CD4-positive, alpha-beta T cell treated with Interleukin-15 for 1 hour (primary cell): ENCODE data around the gene GLS.
"Not testable (repeated sequence)": the region's sequence is repeated elsewhere in the genome, so short reads cannot be mapped to it uniquely, and the experiment has no call there.

Source experiments
- DNase-seq: peaks from one replicate; pipeline ENCODE4 v3.0.0-alpha.2; 2020

Gene GLS

DNA sequence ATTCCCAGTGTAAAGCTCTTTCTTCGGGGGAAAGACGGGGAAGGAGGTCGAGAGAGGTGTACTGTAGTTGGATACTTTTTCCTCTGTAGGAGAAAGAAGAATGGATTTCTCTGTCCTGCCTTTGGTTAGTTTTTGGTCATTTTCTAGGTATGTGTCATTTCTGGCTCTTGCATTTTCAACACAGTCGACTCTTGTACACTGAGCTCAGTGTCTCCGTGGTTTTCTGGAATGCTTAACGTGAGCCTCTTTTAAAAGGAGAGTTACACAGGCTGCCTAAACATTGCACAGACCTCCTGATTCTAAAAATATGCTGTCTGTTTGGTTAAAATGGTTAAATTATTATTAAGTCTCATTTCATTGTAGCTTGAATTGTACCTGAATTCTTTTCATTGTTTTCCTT lies 21.8 kb upstream of the GLS start:
- DNase-seq = no peak

DNA sequence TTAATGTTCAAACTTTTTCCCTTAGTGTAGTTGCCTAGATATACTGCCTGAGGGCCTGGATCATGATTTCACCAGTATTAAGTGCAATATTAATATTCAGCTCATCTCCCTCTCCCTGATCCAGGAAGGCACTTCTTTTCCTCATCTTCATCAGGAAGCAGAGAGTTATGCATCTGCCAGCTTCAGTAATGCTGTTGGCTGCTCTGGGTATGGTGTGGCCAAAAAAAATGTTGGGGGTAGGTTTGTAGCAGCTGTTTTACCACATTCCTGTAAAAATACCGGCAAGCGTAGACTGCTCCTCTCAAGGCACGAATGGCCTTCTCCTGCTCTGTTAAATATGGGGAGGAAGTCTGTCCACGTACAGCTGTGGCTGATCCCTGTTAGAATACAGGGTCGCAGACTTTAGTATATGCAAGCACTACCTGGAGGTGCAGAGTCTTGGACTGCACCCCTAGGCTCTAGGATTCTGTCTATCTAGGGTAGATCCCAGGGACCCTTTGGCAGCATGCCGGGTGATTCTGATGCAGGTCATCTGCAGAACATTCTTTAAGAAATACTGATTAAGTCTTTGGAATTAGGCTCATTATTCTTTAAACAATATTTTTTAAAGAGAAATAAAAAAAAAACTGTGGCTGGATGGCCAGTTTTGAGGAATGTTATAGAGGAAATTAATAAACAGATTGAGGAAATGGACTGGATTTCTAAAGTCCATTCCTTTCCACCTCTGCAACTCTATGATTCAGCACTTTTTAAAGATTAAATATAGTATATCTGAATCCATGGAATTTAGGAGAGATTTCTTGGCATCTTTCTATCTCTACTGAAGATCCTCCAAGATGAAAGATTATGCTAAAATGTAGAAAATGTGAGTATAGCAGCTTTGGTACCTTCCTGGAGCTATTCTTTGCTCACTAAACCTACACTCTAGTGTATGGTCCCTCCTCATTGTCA lies 21.0 kb upstream of the GLS start:
- no peak for DNase-seq

DNA sequence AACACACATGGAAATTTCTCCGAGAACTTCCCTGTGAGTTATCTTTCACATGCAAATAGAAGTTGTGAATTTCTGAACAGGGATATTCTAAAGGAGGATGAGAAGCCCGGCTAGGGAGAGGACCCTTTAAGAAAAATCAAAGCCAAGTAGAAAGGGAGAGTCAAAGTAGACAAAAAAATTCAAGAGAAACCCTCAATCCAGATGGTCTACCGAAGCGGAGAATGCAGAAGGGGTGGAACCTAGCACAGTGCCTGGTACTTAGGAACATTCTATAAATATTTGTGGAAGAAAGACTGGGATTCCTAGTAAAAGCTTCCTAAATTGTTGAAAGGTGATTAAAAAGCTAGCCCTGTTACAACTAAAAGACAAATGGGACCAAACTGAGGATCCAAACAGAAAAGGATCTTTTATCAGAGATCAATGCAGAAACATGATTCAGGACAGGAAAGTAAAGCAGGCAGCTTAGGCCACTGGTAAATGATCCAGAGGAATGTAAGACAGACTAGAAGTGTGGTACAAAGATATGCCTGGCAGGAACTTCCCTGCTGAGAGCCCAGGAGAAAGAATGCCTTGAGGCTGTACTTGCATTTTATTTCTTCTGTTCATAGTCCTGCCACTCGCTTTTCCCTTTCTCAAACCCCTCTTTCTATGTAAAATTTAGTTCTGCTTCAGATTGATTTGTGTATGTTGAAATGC lies 19.5 kb upstream of the GLS start:
- DNase-seq = no peak

DNA sequence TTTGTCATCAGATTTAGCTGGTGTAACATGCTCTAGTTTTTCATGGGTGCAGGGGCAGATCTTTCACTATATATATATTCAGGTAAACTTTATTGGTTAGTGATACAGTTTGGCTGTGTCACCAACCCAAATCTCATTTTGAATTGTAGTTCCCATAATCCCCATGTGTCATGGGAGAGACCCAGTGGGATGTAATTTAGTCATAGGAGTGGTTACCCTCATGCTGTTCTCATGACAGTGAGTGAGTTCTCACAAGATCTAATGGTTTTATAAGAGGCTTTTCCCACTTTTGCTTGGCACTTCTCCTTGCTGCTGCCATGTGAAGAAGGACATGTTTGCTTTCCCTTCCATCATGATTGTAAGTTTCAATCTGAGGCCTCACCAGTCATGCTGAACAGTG lies 18.5 kb upstream of the GLS start:
- not testable (repeated sequence) for DNase-seq

DNA sequence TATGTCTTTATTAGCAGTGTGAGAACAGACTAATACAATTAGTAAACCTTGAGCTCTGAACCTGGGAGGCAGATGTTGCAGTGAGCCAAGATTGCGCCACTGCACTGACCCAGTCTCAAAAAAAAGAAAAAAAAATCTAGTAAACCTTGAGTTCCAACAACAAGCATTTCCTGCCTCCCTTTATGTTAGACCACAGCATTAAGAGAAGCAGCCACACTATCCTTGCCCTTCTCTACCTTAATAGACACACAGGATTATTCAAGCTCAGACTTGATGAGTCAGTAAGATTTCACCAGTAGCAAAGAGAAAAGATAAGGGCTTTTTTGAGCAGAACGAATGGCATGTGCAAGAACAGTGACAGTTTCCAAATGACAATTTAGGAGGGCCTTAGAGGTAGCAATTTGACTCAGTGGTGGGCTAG lies 18.0 kb upstream of the GLS start:
- DNase-seq = no peak

DNA sequence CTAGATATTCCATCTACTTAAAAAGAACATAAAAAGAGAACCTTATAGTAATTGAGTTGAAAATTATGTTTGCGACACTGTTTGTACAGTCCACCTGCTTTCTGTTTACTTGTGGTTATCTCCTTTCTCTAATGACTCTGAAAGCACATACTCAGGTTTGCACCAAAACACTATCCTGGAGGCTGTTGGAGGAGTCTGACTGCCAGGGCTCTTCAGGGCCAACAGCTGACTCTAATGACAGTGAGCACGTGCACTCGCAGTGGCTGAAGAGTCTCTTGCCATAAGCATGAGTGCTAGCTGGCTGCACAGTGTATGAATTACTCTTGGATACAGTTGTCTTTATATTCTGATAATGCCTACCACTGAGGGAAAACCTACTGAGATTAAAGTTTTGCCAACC lies 16.7 kb upstream of the GLS start:
- DNase-seq = no peak

DNA sequence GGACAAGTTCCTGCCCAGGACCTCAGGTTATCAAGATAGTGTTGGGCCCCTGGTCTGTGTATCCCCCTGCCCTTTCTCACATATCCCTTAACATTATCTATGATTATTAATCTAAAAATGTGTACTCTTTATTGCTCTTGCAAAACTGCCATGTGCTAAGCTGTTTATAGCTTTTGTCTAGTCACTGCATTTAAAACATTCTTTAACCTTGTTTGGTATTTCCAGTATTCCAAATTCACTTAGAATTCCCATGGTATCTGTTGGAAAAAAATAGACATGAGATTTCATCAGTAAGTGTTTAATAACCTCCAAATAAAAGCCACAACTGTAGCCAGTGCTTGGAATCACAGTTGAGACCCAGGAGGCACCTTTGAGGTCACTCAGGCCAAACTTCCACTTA lies 16.2 kb upstream of the GLS start:
- no peak for DNase-seq

DNA sequence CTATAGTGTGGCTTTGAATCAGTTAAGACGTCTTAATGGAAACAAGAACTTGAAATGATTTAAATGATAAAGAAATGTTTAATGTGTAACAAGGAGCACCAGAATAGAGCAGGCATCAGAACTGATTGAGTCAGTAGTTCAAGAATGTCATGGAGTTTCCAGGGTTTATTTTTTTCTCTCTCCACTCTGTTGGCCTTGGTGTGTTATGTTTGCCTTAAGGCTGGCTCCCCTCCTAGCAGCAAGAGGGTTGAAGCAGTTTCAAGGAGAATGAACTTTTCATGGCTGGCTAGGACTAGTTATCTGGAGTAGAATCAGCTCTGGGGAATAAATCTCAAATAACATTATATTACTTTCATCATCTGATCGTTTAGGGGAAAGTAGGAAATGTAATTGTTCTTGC lies 13.4 kb upstream of the GLS start:
- DNase-seq = no peak

DNA sequence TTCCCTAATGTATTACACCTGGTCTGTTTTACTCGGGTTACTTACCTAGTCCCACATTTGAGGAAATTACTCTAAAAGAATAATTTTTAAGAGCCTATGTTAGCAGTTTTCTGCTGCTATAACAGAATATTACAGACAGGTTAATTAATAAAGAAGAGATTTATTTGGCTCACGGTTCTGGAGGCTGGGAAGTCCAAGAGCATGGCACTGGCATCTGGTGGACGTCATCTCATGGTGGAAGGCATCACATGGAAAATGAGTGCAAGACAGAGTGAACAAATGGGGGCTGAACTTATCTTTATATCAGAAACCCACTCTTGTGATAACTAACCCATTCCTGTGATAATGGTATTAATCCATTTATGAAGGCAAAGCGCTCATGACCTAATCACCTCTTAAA lies 12.8 kb upstream of the GLS start:
- no peak for DNase-seq

DNA sequence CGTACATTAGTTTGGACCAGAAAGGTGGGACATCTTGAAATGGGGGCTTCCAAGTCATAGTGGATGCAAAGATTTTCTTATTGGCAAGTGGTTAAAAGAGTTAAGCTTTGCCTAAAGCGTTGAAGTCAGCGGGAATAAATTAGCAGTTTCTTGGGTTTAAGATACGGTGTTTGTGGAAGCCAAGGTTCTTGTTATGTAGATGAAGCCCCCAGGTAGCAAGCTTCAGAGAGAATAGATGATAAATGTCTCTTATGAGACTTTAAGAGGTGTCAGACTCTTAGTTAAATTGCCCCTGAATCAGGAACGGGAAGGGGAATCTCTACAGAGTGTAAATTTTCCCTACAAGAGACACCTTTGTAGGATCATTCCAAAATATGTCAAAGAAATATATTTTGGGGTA lies 10.9 kb upstream of the GLS start:
- no peak for DNase-seq

DNA sequence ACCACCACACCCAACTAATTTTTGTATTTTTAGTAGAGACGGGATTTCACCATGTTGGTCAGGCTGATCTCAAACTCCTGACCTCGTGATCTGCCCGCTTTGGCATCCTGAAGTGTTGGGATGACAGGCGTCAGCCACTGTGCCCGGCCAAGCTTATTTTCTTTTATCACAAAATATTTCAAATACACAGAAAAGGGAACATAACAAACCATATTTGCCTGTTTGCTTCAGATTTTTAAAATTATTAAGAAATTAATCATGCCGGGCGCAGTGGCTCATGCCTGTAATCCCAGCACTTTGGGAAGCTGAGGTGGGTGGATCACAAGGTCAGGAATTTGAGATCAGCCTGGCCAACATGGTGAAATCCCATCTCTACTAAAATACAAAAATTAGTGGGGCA lies 7.2 kb upstream of the GLS start:
- DNase-seq = not testable (repeated sequence)

DNA sequence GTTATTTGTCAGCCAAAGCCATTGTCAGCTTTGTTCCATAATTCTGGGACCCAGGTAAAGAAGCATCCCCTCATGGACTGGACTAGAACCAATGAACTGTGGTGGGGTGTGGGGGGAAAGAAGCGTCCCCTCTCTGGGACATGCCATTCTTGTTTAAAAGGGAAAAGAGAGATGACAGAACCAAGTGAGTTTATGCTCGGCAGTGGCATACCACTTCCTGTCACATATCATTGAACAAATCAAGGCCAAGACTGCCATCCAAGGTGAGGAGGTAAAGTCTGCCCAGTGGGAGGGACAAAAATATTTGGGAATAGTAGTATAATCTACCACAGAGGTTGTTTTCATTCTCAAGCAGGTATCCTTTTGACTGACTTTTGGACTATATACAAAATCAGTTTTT lies 4.7 kb upstream of the GLS start:
- DNase-seq = no peak

DNA sequence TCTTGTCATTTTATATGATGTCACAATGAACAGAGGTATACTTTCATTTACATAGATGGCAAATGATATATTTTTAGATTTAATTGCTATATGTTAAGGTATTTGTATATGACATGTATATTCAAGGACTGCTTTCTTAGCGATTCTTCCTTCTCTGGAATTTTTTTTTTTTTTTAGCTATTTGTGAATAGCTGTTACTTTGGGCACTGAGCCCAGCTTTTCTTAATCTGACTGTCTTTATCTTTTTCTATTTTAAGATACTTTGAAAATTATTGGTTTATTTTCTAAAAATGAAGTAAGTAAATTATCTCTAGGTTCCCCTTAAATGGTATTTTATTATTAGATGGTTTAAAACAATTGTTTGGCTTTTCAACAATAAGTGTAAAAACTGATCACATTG lies 4.0 kb upstream of the GLS start:
- DNase-seq = no peak

DNA sequence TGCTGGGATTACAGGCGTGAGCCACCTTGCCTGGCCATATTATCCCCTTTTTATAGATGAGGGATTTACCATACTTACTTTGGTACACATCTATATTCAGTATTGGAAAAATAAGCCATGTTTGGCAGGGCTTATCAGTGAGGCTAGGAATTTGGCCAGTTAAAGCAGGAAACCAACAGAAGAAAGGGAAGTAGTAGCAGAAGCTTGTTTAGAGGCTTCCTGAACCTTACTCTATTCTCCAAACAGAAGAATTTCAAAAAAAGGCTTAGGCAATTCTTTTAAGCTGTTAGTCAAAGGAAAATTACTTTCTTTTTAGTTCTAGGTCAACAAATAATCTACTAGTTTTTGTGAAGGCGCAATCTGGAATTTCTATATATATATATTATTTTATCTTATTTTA lies 3.2 kb upstream of the GLS start:
- DNase-seq = no peak

DNA sequence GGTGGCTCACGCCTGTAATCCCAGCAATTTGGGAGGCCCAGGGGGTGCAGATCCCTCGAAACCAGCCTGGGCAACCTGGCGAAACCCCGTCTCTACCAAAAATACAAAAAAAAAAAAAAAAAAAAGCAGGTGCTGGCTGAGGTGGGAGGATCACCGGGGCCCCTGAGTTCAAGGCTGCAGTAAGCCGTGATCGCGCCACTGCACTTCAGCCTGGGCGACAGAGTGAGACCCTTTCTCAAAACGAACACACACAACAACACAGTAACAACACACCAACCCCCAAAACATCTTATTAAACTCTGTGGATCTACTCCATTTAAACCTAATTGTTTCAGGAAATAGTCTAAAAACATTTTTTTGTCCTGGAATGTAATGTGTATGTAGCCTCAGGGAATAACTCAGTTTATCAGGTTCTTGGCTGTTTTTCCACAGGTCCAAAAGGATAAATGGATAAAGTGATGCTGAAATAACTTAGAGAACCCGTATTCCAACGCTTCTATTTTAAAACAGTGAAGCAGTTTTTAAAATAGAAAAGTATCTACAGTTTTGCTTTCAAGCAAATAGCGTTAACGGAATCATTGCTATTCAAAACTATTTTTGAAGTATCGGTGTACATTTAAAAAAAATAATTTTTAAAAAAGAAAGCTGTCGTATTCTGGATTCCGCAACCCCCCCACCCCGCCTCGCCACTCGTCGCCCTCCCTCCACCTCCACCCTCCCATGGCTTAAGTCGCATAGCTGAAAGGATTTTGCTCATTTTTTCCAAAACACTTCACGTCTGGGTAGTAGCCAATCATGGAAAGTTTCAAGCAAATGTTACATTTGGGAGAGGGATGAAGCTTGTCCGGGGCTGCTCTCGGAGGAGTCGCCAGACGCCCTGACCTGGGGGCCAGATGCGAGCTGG lies 895 bp upstream of the GLS start:
- no peak for DNase-seq

DNA sequence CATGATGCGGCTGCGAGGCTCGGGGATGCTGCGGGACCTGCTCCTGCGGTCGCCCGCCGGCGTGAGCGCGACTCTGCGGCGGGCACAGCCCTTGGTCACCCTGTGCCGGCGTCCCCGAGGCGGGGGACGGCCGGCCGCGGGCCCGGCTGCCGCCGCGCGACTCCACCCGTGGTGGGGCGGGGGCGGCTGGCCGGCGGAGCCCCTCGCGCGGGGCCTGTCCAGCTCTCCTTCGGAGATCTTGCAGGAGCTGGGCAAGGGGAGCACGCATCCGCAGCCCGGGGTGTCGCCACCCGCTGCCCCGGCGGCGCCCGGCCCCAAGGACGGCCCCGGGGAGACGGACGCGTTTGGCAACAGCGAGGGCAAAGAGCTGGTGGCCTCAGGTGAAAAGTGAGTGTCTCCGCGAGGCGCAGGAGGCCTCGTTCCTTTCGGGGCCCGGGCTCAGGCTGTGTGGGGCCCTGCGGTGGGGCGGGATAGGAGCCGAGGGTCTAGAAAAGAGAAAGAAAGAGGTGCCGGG lies 520 bp downstream of the GLS start:
- no peak for DNase-seq

DNA sequence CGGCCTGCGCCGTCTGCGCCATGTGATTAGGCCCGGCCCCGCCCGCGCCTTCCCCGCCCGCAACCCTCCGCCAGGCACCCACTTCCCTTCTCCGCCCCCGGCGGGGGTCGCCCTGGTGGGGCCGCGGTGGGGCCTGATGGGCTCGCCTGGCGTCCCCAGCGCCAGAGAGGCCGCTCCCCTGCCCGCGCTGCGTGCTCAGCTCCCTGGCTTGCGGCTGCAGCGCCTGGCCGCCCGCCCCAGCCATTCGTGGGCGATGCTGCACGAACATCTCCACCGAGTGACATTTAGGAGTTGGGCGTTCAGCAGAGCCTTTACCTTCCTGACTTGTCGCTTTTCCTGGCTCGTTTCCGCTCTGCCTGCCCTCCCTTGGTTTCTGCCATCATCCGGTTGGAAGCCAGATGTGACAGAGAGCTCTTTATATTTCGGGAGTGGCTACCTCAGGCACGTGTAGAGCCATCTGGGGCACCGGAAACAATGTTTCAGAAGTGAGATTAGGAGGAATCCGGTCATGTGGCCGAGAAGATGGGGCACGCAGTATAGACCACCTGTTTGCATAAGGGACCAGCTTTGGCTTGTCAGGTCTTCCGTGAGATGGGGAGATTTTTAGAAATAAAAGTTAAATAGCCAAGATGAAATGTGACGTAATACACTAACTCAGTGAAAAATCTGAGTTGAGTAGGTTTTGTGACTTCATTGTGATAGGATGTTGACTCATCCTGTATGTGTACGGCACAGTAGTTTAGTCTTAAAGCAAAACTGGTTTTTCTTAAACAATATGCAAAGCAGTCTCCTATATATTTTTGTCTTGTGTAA lies 1.2 kb downstream of the GLS start:
- DNase-seq = peak; percentile 76

DNA sequence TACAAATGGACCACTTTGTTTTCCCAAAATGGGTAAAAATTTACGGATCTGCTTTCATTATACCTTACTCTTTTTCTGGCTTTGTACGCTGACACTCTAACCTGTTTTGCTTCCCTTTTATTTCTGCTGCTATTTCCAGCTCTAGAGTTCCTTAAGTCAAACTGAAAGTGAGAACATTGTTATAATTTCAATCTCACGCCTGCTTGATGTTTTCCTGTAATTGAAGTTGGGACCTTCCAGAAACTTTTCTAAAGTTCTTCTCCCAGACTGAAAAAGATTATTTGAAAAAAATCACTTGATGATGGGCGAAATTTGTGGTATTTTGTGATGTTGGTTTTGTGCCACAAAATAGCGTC lies 1.8 kb downstream of the GLS start:
- no peak for DNase-seq

DNA sequence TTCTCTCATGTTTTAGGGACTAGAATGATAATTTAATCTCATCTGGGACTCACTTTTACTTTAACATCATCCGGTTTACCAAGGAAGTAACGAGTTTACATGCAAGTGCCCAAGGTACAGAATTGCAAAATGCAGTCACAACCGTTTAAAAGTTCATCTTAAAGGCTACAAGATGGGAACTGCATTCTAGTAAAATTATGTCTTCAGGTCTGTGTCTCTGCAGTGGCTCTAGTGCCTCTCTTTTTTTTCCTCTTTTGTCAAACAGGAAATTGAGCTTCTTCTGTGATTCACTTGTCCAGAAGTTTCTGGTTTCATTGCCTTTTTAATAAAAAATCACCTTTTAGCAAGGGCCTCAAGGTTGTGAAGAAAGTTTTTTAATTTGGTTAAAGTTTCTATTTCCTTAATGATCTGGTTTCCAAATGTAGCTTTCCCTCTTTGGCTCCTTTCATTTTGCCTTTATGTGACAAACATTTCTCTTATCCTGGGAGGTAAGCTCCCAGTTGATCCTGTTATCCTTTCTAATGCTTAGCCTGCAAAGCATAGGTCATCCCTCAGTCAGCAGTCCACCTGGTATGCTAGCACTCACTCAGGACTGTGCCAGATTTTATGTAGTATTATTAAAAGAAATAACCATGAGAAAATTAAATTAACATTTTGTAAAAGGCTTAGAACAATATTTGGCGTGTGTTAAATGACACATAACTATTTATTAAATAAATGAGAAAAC lies 2.4 kb downstream of the GLS start:
- no peak for DNase-seq

DNA sequence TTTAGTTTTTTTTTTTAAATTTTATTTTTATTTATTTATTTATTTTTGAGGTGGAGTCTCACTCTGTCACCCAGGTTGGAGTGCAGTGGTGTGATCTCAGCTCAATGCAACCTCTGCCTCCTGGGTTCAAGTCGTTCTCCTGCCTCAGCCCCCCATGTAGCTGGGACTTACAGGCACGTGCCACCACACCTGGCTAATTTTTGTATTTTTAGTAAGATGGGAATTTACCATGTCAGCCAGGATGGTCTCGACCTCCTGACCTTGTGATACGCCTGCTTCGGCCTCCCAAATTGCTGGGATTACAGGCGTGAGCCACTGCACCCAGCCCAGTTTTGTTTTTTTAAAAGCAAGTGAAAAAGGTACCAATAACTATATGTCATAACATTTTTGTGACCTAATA lies 5.2 kb downstream of the GLS start:
- not testable (repeated sequence) for DNase-seq

DNA sequence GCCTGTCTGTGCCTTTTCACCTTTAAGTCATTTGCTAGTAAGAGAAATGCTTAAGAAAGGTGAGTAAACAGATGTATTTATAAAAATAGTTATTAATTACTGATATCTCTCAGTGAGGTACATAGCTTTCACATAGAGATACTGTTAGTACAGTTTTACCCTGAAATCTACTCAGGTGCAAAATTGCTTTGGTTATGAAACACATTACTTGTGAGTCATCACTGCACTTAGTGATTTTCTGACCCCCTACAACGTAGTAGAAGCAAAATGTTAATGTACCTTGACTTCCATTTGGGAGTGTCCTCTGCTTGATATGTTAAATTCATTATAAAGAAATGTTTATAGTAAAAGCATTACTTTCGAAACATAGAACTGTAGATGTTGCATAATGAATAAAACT lies 6.5 kb downstream of the GLS start:
- DNase-seq = no peak

DNA sequence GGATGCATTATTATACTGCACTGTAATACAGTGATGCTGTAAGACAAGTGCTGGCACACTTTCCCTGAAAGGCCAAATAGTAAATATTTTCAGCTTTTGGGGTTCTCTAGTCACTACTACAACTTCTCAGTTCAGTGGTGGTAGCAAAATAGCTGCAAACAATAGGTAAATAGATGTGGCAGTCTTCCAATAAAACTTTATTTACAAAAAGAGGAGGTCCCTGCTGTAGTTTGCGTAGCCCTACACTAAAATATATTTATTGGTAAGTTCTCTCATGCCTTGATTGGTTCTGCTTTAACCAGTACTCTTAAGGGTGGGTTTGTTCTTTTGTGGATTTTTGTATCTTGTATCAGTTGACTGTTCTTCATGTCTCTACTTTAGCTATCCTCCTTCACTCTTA lies 7.8 kb downstream of the GLS start:
- DNase-seq = no peak
